ENCODE results near the gene ADAM19. TPM values are rescaled to one million over a fixed set of nuclear protein-coding genes. Genes with fewer than 3 reads are reported as not detected.

The ADAM19 gene
- polyA plus RNA-seq, 1 of the 3 experiments (the other 2 are of a cell fraction): 46.9 TPM

GRCh38 chr5:157566902-157567489 lies 8.6 kb downstream of the ADAM19 start:
- H3K27ac ChIP-seq (ENCODE audit: low read depth in 2 of 2, low read length in 1 of 2): peak overlapping the region in 1 of 2 experiments; percentile 92; a peak in 2 of 4 replicates
- peaks cover 59% of the 10 kb centered on the region for H3F3A ChIP-seq (replicated peaks; ENCODE audit: insufficient read depth)
- peaks cover 14 to 37% of the 10 kb centered on the region in 2 experiments; a peak in 3 of 4 replicates for H3K4me1 ChIP-seq (ENCODE audit: control insufficient read depth in 1 of 2, insufficient read depth in 2 of 2, low read depth in 1 of 2, low read length in 1 of 2)
- DNase-seq: no peak
- peaks cover 95% of the 10 kb centered on the region for H3K79me2 ChIP-seq (ENCODE audit: insufficient read depth)
- ChIA-PET CTCF (interaction anchor here (1.0 to 3.0 kb wide), 3 partner anchors 12 to 151 kb away, joined by 3 to 8 read pairs (median 4); no protein-coding TSS in a partner anchor), POLR2A (no interaction called here)
- no peak overlapping the region for H2AFZ ChIP-seq (ENCODE audit: low read depth)
- H3K4me2 ChIP-seq: no peak overlapping the region
- H3K36me3 ChIP-seq (replicated peaks in 1 of 2; ENCODE audit: control insufficient read depth in 1 of 2, insufficient read depth in 2 of 2, low read length in 1 of 2): peaks cover 12 to 74% of the 10 kb centered on the region in 2 experiments
- WGBS (ENCODE audit: low lambda C conversion rate): 96% methylated on average over 6 of the region's 6 CpGs
- no peaks in the 10 kb centered on the region for H3K27me3 ChIP-seq (ENCODE audit: insufficient read depth)
- H3K9me3 ChIP-seq: no peaks in the 10 kb centered on the region
- H4K20me1 ChIP-seq (ENCODE audit: insufficient read depth): 0 out of 2 replicates have a peak, but pooled peaks cover 5% of the 10 kb centered on the region
- no peak overlapping the region for H3K4me3 ChIP-seq (ENCODE audit: low read depth in 2 of 2, low read length in 1 of 2)
- TF ChIP-seq RFX5 (IDR thresholded peaks at IDR 0.05; ENCODE audit: low read length) (no peak), USF2 (IDR thresholded peaks at IDR 0.05; ENCODE audit: borderline replicate concordance, low read depth, low read length) (no peak), YY1 (IDR thresholded peaks at IDR 0.05; ENCODE audit: low read depth) (no peak), RAD21 (IDR thresholded peaks at IDR 0.05; ENCODE audit: low read length) (no peak), TCF12 (IDR thresholded peaks at IDR 0.05) (no peak), NFIC (IDR thresholded peaks at IDR 0.05; ENCODE audit: borderline replicate concordance) (no peak), EZH2phosphoT487 (IDR thresholded peaks at IDR 0.05; ENCODE audit: borderline replicate concordance, low read depth) (no peak), FOXJ3 (CRISPR knock-in tag; IDR thresholded peaks at IDR 0.05) (no peak), CHD2 (IDR thresholded peaks at IDR 0.05; ENCODE audit: low read length, partially characterized antibody) (no peak), ELF1 (IDR thresholded peaks at IDR 0.05) (no peak), GATA2 (CRISPR knock-in tag; IDR thresholded peaks at IDR 0.05) (no peak), REST (IDR thresholded peaks at IDR 0.05; ENCODE audit: low read depth, low read length) (no peak), FOSL2 (IDR thresholded peaks at IDR 0.05; ENCODE audit: borderline replicate concordance, low read depth) (no peak), POLR2AphosphoS5 (IDR thresholded peaks at IDR 0.05; ENCODE audit: low read depth, low read length) (no peak), FOXM1 (IDR thresholded peaks at IDR 0.05; ENCODE audit: low read depth) (no peak), SMC3 (IDR thresholded peaks at IDR 0.05; ENCODE audit: low read depth, low read length) (no peak)
- no peaks in the 10 kb centered on the region for H3K9me2 ChIP-seq
- no peak overlapping the region for H3K9ac ChIP-seq

All from SK-N-SH (cell line).